Hepatocyte (in vitro differentiated cells): Measurements from ENCODE around the gene NHERF2.

Experiments
- EZH2 ChIP-seq: fragments of 200-600 bp; sonication (generic); IDR thresholded peaks from 2 replicates; pipeline ENCODE4 v1.6.1; 2016; ENCODE audit warnings: antibody characterized with exemption, mild to moderate bottlenecking, borderline replicate concordance
- EZH2phosphoT487 ChIP-seq: fragments of 200-600 bp; sonication (generic); IDR thresholded peaks from one replicate; pipeline ENCODE4 v1.6.1; 2018; ENCODE audit warnings: antibody characterized with exemption, mild to moderate bottlenecking, low read depth, moderate library complexity; ENCODE audit not compliant: unreplicated experiment, severe bottlenecking
- TF ChIP-seq, protein P1 (sequence below): fragments of 200-600 bp; sonication (generic); IDR thresholded peaks from 2 replicates; pipeline ENCODE4 v1.5.1; 2016; ENCODE audit warnings: antibody characterized with exemption, mild to moderate bottlenecking; ENCODE audit not compliant: poor library complexity

DNA sequence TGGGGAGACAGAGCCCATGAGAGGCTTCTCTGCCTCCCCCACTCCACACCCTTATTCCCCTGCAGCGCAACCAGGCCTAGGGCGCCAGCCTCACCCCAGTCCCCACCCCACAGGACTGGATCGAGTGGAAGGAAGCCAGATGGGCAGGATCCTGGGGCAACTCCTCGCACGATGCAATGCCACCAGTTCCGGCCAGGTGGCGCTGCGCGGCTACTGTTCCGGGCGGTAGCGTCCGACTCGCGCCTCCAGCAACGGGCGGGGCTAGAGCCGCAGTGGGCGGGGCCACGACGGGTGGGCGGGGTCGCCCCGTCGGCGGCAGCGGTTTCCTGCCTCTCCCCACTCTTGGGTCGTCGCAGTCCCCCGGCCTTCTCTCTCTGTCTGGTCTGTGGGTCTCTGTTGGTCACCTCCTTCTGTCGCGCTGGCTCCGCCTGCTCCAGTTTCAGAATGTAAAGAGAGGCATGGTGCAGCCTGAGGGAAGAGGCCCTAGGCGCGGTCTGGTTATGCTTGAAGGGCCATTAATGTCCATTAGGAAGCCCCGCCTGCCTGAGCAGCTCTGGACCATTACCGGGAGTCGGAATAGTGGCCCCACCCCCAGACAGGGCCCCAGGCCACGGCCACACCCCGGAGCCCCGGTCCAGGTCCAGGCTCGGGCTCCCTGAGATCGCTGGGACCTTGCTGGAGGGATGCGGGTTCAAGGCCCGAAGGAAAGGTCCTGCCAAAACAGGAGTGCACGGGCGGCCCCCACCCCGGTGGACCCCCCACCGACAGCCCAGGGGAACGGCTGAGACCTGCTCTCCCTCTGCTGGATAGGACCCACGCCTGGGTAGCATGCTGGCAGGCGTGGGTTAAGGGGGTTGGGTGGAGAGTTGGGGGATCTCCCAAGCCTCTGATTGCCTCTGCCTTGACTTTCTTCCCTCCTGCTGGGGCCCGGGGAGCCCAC, 3.3 kb upstream of the NHERF2 start:
- TF ChIP-seq, protein P1, sequence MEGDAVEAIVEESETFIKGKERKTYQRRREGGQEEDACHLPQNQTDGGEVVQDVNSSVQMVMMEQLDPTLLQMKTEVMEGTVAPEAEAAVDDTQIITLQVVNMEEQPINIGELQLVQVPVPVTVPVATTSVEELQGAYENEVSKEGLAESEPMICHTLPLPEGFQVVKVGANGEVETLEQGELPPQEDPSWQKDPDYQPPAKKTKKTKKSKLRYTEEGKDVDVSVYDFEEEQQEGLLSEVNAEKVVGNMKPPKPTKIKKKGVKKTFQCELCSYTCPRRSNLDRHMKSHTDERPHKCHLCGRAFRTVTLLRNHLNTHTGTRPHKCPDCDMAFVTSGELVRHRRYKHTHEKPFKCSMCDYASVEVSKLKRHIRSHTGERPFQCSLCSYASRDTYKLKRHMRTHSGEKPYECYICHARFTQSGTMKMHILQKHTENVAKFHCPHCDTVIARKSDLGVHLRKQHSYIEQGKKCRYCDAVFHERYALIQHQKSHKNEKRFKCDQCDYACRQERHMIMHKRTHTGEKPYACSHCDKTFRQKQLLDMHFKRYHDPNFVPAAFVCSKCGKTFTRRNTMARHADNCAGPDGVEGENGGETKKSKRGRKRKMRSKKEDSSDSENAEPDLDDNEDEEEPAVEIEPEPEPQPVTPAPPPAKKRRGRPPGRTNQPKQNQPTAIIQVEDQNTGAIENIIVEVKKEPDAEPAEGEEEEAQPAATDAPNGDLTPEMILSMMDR = peak; percentile 98
- TF ChIP-seq EZH2phosphoT487 = no peak
- no peak for TF ChIP-seq EZH2
